Activated T-cell treated with anti-CD3 and anti-CD28 coated beads, Interleukin-2, amount 50 U/mL, for 48 hours (primary cell): ENCODE results near the gene RHBDF2.
"Not testable (repeated sequence)": the region's sequence is repeated elsewhere in the genome, so short reads cannot be mapped to it uniquely, and the experiment has no call there.

Experiments
- DNase-seq, 2 experiments: peaks; one replicate each; pipeline ENCODE4 v3.0.0-alpha.2; 2020

The RHBDF2 gene

DNA sequence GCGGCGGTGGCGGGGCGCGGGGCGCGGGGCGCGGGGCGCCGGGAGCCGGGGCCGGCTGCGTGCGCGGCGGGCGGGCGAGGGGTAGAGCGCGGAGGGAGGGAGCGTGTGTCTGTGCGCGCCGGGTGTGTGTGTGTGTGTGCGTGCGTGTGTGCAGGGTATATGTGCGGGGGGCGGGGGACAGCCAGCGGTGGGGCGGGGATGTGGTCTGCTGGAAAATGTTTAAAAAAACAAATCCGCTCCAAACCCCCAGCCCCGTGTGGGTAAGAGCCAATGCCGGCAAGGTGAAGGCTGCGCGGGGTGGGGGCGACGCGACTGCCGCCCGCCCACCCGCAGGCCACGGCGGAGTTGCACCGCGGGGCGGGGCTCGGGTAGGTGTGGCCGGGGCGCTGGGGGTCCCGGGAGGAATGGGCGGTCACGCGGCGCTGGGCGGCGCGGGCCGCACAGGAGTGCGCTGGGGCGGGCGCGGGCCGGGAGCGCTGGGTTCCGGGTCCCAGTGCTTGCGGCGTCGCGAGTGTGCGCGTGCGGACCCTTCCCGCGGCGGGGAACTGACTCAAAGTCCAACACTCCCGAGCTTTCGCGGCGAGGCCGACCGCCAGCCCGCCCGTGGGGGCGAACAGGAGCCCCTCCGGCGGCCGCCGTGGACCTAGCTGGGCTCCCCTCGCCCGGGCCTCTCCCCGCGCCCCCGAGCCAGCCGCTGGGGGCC lies 36.5 kb upstream of the RHBDF2 start, which contains the start of gene CYGB:
TSS of gene CYGB (minus strand) at position 132 of the 703 bp plus-strand sequence. CDS start 167 bp downstream, outside the sequence.
- no peak for DNase-seq

DNA sequence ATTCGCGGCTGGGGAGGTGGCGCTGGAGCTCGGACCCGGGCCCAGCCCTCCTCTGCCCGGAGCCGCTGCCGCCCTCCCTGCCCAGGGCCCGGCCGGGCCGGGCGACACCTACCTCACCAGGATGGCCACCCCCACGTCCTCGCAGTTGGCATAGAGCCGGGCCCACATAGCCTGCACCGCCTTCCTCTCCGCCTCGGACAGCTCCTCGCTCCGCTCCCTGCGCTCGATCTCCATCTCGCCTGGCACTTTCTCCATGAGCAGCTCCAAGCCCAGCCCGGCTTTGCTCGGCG lies 36.0 kb upstream of the RHBDF2 start:
- no peak for DNase-seq

DNA sequence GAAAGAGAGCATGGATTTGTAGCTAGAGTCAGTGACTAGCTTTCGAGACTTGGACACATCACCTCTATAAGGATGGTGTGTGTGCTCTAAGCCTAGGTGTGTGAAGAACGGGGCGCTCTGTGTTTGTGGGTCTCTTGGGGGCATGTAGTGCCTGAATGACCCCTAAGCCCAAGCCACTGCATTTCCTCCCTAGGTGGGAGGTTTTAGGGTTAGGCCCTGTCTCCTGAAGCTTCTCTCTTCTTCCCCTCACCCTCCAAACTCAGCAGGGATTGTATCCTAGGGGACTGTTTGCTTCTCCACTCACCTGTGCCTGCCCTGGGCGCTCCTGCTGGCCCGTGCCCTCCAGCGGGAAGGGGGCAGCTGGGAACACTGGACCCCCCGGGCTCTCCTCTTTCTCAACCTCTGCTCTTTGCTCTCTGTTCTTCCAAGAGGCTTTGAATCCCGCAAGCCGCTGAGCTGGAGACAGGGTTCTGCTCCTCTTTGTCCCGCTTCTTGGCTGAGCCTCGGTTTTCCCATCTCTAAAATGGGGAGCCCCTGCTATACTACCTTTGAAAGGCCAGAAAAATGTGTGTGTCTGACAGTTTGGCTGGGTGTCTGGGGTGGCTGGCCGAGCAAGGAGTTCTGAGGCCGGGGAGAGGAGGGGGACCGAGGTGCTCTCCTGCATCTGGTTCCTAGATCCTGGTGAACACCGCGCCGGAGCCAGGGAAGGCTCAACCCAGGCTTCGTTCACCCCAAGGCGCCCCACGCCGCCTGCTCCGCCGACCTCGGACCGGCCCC lies 35.5 kb upstream of the RHBDF2 start:
- DNase-seq = no peak

DNA sequence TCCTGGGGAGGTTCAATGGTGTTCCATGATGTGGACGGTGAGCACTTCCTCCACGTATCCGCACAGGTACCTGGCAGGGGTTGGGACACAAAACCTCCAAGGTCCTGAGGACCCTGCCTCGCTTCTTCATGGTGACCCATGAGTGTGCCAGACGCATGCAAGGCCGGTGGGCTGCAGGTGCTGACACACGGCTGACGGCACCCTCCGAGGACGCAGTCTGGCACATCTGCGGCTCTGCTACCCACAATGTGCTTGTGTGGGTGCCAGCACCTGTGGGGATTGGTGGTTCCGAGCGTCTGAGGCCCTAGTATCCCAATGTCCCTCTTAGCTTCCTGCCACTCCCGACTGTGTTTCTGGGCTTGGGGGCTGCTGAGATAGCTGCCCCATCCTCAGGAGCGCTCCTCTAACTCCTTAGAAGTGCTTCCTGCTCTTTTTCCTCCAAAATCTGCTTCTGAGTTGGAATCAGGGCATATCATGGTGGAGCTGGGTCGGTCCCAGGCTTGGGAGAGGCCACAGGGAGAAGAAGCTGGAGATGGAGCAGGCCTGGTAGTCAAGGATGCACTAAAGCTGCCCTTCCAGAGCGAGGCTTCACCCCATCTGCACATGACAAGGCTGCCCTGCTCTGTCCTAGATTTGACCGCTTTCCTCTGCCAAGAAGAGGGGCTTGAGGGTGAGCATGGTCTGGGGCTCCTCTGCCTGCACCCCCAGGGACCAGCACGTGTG lies 34.7 kb upstream of the RHBDF2 start:
- DNase-seq = no peak

DNA sequence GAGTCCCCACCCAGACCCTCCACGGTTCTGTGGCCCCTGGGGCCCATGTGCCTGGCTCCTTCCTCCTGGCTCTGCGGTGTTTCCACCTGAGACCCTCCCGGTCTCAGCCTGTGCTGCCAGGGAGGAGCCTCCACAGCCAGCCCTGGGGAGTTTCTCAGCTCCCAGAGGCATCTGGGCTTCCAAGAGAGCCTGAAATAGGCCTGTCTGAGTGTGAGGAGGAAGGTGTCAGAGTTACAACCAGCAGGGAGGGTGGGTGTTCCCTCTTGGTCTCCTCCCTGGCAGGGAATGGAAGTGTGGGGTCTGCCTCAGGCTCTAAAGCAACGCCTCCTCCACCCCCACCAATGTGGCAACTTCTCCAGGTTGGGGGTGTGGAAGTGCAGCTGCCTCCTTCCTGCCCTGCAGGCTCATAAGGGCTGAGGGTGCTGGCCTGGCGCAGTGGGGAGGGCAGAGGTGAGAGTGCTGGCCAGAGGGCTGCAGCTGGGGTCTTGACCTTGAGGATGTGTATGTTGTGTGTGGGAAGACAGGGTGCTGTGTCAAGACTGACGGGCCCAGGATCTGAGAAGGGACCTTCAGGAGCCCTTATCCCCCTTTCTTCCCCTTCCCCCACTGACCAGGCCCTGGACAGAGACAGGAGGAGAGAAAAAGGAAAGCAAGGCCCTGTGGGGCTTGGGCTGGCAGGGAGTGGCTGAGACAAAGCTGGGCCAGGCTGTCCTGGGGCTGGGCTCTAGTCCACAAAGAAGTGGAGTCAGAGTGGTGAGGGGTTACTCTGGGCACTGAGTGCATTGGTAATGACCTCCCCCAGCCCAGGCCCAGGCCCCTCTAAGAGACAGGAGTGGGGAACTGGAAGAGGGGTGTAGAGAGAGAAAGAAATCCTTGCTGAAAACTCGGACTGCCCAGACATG lies 33.9 kb upstream of the RHBDF2 start:
- no peak for DNase-seq

DNA sequence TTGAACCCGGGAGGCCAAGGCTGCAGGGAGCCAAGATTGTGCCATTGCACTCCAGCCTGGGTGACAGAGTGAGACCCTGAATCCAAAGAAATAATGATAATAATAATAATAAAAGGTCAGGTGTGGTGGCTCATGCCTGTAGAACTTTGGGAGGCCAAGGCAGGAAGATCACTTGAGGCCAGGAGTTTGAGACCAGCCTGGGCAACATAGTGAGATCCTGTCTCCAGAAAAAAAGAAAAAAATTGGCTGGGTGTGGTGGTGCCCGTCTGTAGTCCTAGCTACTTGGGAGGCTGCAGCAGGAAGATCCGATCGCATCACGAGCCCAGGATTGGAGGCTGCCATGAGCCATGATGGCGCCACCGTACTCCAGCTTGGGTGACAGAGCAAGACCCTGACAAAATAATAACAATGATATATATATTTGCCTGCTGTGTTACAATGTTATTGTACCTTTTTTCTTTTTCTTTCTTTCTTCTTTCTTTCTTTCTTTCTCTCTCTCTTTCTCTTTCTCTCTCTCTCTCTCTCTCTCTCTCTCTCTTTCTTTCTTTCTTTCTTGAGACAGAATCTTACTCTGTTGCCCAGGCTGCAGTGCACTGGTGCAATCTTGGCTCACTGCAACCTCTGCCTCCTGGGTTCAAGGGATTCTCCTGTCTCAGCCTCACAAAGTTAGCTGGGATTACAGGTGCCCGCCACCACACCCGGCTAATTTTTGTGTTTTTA lies 32.6 kb upstream of the RHBDF2 start:
- DNase-seq = not testable (repeated sequence)

DNA sequence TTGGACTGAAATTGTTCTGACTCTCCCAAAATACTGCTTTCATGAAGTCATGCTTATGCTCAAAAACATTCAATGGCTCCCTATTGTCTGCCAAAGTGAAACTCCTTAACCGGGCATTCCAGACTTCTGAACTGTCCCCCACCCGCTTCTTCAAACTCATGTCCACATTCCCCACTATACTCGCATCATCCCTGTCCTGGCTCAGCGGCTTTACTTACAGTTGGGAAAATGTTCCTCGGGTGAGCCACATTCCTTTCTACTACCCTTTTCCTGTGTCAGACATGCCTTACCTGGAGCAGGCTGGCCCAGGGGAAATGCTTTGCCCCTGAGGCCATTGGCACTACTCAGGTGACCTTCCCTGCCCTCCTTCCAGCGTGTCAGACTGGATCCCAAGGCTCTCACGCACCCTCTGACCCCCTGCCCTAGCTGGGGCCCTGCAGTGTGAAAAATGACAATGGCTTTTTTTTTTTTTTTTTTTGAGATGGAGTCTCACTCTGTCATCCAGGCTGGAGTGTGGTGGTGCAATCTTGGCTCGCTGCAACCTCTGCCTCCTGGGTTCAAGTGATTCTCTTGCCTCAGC lies 30.9 kb upstream of the RHBDF2 start:
- no peak for DNase-seq

DNA sequence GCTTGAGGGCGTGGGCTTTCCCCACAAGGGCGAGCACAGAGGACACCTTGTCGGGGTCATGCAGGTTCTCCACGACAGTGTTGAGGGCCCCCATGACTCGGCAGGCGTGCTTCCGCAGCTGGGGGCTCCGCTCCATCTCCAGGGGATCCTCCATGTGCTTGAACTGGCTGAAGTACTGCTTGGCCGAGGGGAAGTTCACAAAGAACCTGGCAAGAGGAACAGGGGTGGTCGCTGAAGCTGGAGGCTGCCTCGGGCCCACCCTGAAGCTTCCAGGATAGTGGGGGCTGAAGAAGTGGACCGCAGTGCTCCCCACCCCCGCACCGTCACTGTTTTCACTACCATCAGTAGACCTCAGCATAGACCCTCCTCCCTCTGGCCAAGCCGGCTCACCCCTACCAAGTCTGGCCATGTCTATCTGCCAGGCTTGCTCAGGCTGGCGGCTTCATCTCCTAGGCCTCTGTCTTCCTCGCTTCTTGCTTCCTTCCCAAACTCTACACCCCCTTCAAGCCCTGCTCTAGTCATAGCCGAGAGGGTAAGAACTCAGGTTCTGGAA lies 30.3 kb upstream of the RHBDF2 start:
- DNase-seq = no peak

DNA sequence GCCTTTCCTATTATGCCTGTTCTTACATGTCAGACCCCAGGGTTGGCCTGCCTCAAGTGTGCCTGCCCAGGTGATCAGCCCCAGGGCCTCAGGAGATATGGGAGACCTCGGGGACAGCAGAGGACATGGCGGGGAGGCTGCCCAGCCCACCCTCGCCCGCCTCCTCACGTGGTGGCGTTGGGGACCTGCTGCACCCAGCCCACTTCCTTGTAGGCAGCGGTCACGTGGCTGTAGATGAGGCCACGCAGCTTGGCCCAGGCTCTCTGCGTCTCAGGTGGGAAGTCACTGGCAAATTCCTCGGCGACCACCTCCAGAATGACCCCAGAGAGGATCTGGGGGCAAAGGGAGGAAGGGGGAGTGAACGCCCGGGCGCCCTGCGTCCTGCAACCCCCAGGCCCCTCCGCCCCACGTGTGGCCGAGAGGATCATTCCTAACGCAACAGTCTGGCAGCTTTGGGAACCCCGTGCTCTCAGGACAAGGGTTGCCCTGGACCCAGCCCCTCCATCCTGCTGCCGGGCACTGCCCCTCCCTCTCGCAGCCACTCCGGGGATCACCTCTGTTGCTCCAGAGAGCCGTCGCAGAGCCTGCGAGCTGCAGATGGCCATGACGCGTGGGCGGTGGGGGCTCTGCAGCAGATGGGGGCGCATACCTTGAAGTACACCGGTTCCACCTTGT lies 29.7 kb upstream of the RHBDF2 start:
- DNase-seq = no peak

DNA sequence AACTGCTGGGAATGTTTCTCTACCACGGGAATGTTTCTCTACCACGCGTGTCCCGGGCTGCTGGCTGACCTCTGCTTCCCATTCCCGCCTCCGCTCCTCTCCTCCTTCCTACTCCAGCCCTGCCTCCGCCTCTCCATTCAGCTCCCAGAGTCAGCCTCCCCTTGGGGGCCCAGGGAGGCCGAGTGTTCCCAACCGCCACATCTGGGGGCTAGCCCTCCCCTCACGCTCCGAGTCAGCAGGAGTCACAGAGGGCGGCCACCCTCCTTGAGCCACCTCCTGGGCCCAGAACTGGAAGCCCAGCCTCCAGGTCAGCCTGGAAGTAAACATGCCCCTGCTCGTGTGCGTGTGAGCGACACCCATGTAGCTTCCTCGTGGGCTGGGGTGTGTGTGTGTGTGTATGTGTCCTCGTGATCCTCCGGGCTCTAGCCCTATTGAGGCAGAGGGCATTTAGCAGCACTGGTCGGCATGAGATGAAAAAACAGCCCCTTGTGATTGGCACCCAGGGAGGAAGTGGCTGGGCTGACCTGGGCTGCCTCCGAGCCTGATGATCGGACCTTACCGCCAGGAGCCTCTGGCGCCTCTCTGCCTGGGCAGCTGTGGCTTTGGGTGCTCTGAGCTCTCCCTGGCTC lies 29.0 kb upstream of the RHBDF2 start:
- no peak for DNase-seq

DNA sequence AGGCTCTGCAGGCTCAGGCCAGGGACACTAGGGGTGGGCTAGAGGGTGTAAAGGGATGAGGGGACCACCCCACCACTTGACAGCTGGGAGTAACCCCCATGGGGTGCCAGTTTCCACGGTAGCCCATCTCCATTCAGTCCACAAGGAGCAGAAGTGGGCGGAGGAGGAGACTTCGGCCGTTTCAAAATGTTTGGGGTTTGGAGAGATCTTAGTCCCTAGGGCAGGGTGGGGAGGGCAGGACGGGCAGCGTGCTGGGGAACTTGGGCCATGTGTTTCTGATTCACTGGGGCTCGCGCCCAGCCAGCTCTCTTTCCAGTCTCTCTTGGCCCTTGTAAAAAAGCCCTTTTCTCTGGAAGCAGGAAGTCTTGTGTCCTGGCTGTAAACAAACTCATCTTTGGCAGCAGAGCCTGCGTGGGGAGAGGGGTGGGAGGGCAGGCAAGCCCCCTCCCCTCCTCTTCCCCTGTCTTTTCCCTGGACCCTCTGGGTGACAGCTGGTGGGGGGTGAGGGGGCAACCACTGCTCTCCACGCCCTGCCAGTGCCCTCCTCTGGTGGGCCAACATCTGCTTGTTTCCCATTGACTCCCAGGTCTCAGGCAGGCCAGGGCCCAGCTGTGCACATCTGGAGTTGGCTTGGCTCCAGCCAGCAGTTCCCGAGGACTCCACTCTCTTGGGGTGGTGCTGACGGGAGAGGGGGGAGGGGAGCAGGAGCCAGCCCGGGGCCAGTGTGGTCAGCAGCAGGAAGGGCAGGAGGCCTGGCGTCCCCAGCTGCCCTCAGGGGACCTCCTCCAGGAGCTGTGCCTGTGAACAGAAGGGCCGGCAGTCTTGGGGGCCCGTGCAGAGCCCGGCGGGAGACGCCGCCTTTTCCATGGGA lies 28.2 kb upstream of the RHBDF2 start:
- DNase-seq = no peak

DNA sequence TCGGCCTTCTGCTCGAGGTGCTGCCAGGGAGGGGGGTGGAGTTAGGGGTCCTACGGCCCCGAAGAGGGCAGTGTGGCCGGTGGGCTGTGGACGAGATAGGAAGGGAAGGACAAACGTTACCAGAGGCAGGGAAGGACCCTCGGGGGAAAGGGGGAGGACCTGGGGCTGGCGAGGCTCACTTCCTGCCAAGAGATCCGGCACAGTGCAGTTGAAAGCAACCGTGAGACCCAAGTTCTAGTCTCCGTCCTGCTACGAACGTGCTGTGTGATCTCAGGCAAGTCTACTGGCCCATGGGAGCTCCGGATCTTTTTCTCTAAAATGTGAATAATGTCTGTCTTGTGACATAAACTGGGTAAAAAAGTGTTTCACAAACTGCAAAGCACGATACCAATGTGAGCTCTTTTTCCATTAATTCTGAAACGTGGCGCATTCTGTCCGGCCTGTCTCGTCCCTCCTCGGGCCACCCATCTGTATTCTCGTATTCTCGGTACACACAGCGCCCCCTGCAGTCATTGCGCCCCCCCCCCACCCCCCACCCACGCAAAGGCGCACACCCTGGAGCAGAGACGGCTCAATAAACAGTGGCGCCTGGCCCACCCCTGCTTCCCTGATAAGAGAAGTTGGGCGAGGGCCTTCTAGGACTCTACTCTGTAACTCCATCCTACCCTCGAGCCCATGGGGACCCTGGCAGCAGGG lies 27.5 kb upstream of the RHBDF2 start:
- DNase-seq = no peak

DNA sequence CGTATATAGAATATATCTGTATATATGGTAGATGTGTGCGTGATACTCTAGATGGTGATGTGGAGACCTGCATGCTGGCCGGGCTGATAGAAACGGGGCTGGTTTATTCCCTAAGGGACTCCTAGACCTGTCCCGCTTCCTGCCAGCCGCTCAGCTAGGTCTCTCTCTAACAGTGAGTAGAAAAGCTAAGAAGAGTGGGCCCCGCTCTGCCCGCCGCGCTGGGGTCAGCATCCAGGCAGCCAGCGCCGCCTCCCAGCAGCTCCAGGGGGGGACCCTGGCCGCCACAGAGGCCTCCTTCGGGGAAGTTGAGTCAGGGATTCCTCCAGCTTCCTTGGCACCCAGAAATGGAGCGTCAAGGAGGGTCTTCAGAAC lies 26.9 kb upstream of the RHBDF2 start:
- DNase-seq = no peak

DNA sequence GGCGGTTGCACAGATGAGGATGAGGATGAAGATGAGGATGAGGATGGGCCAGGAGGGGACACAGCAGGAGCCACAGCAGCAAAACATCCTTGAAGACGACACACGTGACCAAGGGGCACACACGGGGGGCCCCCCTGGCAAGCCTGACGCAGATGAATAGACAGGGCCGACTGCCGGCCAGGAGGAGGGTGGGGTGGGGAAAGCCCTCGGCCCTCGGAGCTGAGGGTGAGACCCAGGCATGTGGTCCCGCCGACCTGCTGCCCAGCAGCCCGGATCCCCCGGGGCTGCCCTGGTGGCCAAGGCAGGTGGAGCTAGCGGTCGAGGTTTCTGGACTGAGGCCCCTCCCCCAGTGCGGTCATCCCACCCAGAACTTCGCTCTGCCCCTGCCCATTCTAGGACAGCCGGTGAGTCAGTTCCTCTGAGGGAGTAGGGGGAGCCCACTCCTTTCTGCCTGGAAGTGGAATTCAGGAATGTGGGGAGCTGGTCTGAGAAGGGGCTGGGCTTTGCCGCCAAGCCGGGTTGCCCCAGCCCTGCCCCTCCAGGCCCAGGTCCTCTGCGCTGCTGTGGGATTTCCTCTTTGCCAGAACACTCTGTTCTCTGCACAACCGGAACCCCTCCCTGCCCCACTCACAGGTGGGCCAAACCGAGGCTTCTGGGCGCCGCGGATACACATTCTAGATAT lies 26.3 kb upstream of the RHBDF2 start:
- no peak for DNase-seq

DNA sequence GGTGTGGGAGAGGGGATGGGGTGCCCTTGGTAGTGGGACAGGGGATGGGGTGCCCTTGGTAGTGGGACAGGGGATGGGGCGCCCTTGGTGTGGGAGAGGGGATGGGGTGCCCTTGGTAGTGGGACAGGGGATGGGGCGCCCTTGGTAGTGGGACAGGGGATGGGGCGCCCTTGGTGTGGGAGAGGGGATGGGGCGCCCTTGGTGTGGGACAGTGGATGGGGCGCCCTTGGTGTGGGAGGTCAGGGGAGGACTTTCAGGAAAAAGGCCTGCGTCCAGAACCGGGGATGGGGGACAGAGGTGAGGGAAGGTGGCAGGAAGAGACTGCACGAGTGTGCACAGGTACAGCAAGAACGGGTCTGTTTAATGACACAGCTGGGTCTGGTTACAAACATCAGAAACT lies 25.8 kb upstream of the RHBDF2 start:
- DNase-seq = not testable (repeated sequence)

DNA sequence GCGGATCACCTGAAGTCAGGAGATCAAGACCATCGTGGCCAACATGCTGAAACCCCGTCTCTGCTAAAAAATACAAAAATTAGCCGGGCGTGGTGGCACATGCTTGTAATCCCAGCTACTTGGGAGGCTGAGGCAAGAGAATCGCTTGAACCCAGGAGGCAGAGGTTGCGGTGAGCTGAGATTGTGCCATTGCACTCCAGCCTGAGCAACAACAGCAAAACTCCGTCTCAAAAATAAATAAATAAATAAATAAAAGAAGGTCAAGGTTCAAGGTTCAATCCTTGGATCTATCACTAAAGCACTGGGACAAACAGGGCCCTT lies 24.2 kb upstream of the RHBDF2 start:
- not testable (repeated sequence) for DNase-seq

DNA sequence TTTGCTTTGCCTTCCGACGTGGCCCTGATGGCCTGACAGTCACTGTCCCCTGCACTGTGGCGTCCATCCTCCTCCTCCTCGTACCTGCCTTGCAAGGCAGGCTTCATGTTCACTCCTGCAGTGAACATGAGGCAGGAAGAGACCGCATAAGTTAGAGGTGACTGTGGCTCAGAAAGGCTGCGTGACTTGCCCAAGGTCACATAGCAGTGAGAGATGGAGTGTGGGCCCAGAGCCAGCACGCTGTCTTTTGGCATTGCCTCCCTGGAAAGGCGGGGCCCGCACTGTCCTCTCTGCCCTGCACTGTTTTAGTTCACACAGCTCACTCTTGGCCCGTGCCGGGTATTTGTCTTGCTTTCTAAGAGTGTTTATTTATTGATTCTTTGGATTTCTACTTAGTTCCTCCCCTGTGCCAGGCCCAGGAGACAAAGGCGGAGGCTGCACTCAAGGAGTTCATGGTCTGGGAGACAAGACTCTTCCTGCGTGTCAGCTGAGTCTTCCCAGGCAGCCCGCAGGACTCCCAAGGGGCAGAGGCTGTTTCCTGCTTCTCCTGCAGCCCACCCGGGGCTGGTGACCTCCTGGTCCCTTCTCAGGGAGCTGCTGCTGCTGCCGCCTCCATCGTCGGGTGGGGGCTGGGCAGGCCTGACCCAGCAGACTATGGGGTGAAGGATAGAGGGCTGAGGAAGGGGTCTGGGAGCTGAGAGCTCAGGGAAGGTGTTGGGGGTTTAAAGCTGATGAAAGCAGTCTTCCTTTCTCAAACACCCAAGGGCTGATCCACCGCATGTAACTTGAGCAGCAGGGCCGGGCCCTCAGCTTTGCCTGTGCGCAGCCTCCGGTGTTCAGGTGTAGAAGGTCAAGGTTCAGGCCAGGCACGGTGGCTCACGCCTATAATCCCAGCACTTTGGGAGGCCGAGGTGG lies 23.6 kb upstream of the RHBDF2 start:
- no peak for DNase-seq
